Measurements from ENCODE around the gene MTR.

The MTR gene

DNA sequence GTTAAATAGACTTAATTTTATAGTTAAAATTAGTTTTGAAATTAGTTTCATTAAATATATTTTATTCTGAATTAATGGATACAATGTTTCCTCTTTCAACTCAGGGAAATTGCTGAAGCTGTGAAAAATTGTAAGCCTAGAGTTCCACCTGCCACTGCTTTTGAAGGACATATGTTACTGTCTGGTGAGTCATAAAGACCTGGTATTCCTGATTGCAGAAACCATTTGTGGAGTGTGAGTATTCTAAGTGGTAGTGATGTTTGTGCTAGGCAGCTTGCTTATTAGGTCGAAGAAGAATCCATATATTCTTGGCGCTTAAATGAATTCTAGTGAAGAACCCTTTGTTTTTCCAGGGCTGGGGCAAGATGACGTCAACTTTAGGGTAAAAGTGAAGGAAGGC is 34.0 kb downstream of the MTR start:
- H3K27me3 ChIP-seq, result no peaks in the 10 kb centered on the region
- no peaks in the 10 kb centered on the region for H3K4me1 ChIP-seq
- TF ChIP-seq CTCF (IDR thresholded peaks at IDR 0.05), result no peak
- intact Hi-C loops (cut with DNase I; ENCODE audit: low total_unique reads), result no loop called here
- no peak overlapping the region for H3K27ac ChIP-seq
- H3K9me3 ChIP-seq, result no peaks in the 10 kb centered on the region
- no peak overlapping the region for H3K4me3 ChIP-seq
- no peak for DNase-seq
- peaks cover 78 to 99% (median 90%) of the 10 kb centered on the region in 3 donors for H3K36me3 ChIP-seq

- H3K27me3 ChIP-seq, result no peaks in the 10 kb centered on the region
- H3K36me3 ChIP-seq, result peaks cover 86 to 100% (median 89%) of the 10 kb centered on the region in 3 donors
- H3K9me3 ChIP-seq, result no peaks in the 10 kb centered on the region
- DNase-seq, result no peak
- H3K4me1 ChIP-seq, result no peaks in the 10 kb centered on the region
- H3K27ac ChIP-seq, result no peak overlapping the region
- H3K4me3 ChIP-seq, result no peak overlapping the region
- intact Hi-C loops (cut with DNase I; ENCODE audit: low total_unique reads), result loop anchor here (10.0 kb wide), 1 partner anchor 235 kb away; no protein-coding TSS in a partner anchor
- no peak for TF ChIP-seq CTCF (IDR thresholded peaks at IDR 0.05)
Measured at GRCh38 chr1:236830116-236830515, 35.0 kb downstream of the MTR start.

GRCh38 chr1:236830560-236830959 is 35.5 kb downstream of the MTR start:
- H3K4me3 ChIP-seq, result no peak overlapping the region
- no peak overlapping the region for H3K27ac ChIP-seq
- intact Hi-C loops (cut with DNase I; ENCODE audit: low total_unique reads), result loop anchor here (10.0 kb wide), 1 partner anchor 236 kb away; no protein-coding TSS in a partner anchor
- DNase-seq, result peak in 1 of 2 donors; percentile 33
- H3K9me3 ChIP-seq, result no peaks in the 10 kb centered on the region
- no peaks in the 10 kb centered on the region for H3K4me1 ChIP-seq
- TF ChIP-seq CTCF (IDR thresholded peaks at IDR 0.05), result no peak
- H3K36me3 ChIP-seq, result peaks cover 86 to 100% (median 89%) of the 10 kb centered on the region in 3 donors
- no peaks in the 10 kb centered on the region for H3K27me3 ChIP-seq

DNA sequence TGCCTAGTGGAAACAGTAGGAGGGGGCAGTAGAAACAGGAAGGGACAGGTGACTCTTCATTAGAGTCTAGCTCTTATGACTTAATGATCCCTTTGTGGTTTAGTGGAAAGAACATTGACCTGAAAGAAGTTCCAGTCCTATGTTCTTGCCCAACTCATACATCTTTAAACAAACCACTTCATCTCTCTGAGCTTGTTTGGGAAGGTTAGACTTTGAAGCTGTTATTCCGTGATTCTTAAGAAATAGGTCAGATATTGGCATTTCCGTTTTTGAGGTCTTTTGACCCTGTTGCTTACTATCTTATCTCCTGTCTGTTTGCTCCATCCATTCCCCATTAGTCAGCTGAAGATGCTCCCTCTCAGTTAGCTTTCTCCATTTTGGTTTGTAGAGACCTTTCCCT is 38.5 kb downstream of the MTR start:
- peaks cover 87 to 99% (median 91%) of the 10 kb centered on the region in 3 donors for H3K36me3 ChIP-seq
- H3K4me3 ChIP-seq, result no peak overlapping the region
- TF ChIP-seq CTCF (IDR thresholded peaks at IDR 0.05), result no peak
- no peaks in the 10 kb centered on the region for H3K27me3 ChIP-seq
- no peaks in the 10 kb centered on the region for H3K9me3 ChIP-seq
- H3K4me1 ChIP-seq, result no peaks in the 10 kb centered on the region
- H3K27ac ChIP-seq, result no peak overlapping the region
- DNase-seq, result no peak
- intact Hi-C loops (cut with DNase I; ENCODE audit: low total_unique reads), result loop anchor here (10.0 kb wide), 1 partner anchor 239 kb away; no protein-coding TSS in a partner anchor

GRCh38 chr1:236834876-236835275 is 39.8 kb downstream of the MTR start:
- Histone ChIP-seq H3K36me3 (peaks cover 86 to 99% (median 89%) of the 10 kb centered on the region in 3 donors), H3K4me3 (no peak overlapping the region), H3K4me1 (no peaks in the 10 kb centered on the region), H3K9me3 (no peaks in the 10 kb centered on the region), H3K27me3 (no peaks in the 10 kb centered on the region), H3K27ac (no peak overlapping the region)
- intact Hi-C loops (cut with DNase I; ENCODE audit: low total_unique reads), result loop anchor here (10.0 kb wide), 1 partner anchor 240 kb away; no protein-coding TSS in a partner anchor
- DNase-seq, result no peak
- TF ChIP-seq CTCF (IDR thresholded peaks at IDR 0.05), result no peak

- H3K4me3 ChIP-seq, result no peak overlapping the region
- intact Hi-C loops (cut with DNase I; ENCODE audit: low total_unique reads), result loop anchor here (10.0 kb wide), 1 partner anchor 241 kb away; no protein-coding TSS in a partner anchor
- no peak overlapping the region for H3K27ac ChIP-seq
- H3K9me3 ChIP-seq, result no peaks in the 10 kb centered on the region
- H3K27me3 ChIP-seq, result no peaks in the 10 kb centered on the region
- DNase-seq, result no peak
- H3K4me1 ChIP-seq, result no peaks in the 10 kb centered on the region
- TF ChIP-seq CTCF (IDR thresholded peaks at IDR 0.05), result no peak
- peaks cover 84 to 99% (median 87%) of the 10 kb centered on the region in 3 donors for H3K36me3 ChIP-seq
Measured at GRCh38 chr1:236835491-236835890, 40.4 kb downstream of the MTR start.
